SK-N-SH treated with all-trans-retinoic acid at 6 μM for 48 hours (cell line): ENCODE data around the gene CTLA4.

Source experiments
- OSR1 ChIP-seq: fragments of 250-450 bp; sonication (Bioruptor Pico); IDR thresholded peaks from 2 replicates; pipeline ENCODE4 v1.8.0; 2022; ENCODE audit warnings: moderate library complexity, mild to moderate bottlenecking, inconsistent platforms
- PPARA ChIP-seq: fragments of 250-450 bp; sonication (Bioruptor Pico); IDR thresholded peaks from 2 replicates; pipeline ENCODE4 v1.5.0; 2020; ENCODE audit warnings: mild to moderate bottlenecking, borderline replicate concordance
- SNAI2 ChIP-seq: fragments of 250-450 bp; sonication (Bioruptor Pico); IDR thresholded peaks from 2 replicates; pipeline ENCODE4 v1.5.0; 2020; ENCODE audit warnings: mild to moderate bottlenecking, moderate library complexity
- TOX ChIP-seq: fragments of 250-450 bp; sonication (Bioruptor Pico); IDR thresholded peaks from 2 replicates; pipeline ENCODE4 v1.8.0; 2021; ENCODE audit warnings: mild to moderate bottlenecking, moderate library complexity, borderline replicate concordance
- ZFP3 ChIP-seq: fragments of 250-450 bp; sonication (Bioruptor Pico); IDR thresholded peaks from 2 replicates; pipeline ENCODE4 v1.5.0; 2020; ENCODE audit warnings: mild to moderate bottlenecking, moderate library complexity
- ZFP30 ChIP-seq: fragments of 450-650 bp; formaldehyde crosslinking; IDR thresholded peaks from 2 replicates; pipeline ENCODE4 v1.5.0; 2022; ENCODE audit warnings: mild to moderate bottlenecking, moderate library complexity
- ZNF70 ChIP-seq: fragments of 450-650 bp; formaldehyde crosslinking; IDR thresholded peaks from 2 replicates; pipeline ENCODE4 v1.5.0; 2020; ENCODE audit warnings: mild to moderate bottlenecking, moderate library complexity
- TF ChIP-seq, protein P1 (sequence below): fragments of 250-450 bp; sonication (Bioruptor Pico); IDR thresholded peaks from 2 replicates; pipeline ENCODE4 v1.8.0; 2020; ENCODE audit warnings: mild to moderate bottlenecking, moderate library complexity, borderline replicate concordance
- TF ChIP-seq, protein P2 (sequence below): fragments of 250-450 bp; sonication (Bioruptor Pico); IDR thresholded peaks from 2 replicates; pipeline ENCODE4 v1.5.1; 2020; ENCODE audit warnings: low read depth, mild to moderate bottlenecking, moderate library complexity

DNA sequence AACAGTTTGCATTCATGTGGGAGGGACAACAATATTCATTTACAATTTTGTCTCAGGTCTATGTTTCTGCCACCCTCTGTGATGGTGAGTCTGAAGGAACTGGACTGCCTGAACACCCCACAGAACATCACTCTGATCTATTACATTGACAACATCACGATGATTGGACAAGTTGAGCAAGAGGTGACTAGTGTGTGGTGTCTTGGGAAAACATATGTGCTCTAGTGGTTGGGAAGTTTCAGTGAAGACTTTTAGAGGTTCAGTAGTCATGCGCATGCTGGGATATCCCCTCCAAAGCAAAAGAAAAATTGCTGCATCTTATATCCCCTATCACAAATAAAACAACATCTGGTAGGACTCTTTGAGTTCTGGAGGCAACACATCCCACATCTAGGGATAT is 18.6 kb upstream of the CTLA4 start:
- TF ChIP-seq ZFP30 (CRISPR knock-in tag) (no peak), ZFP3 (CRISPR knock-in tag) (no peak), ZNF70 (CRISPR knock-in tag) (no peak), SNAI2 (no peak), OSR1 (CRISPR knock-in tag) (no peak), PPARA (CRISPR knock-in tag) (no peak), TOX (no peak)
- TF ChIP-seq, protein P1, sequence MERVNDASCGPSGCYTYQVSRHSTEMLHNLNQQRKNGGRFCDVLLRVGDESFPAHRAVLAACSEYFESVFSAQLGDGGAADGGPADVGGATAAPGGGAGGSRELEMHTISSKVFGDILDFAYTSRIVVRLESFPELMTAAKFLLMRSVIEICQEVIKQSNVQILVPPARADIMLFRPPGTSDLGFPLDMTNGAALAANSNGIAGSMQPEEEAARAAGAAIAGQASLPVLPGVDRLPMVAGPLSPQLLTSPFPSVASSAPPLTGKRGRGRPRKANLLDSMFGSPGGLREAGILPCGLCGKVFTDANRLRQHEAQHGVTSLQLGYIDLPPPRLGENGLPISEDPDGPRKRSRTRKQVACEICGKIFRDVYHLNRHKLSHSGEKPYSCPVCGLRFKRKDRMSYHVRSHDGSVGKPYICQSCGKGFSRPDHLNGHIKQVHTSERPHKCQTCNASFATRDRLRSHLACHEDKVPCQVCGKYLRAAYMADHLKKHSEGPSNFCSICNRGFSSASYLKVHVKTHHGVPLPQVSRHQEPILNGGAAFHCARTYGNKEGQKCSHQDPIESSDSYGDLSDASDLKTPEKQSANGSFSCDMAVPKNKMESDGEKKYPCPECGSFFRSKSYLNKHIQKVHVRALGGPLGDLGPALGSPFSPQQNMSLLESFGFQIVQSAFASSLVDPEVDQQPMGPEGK, result no peak
- TF ChIP-seq, protein P2, sequence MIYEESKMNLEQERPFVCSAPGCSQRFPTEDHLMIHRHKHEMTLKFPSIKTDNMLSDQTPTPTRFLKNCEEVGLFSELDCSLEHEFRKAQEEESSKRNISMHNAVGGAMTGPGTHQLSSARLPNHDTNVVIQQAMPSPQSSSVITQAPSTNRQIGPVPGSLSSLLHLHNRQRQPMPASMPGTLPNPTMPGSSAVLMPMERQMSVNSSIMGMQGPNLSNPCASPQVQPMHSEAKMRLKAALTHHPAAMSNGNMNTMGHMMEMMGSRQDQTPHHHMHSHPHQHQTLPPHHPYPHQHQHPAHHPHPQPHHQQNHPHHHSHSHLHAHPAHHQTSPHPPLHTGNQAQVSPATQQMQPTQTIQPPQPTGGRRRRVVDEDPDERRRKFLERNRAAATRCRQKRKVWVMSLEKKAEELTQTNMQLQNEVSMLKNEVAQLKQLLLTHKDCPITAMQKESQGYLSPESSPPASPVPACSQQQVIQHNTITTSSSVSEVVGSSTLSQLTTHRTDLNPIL (CRISPR knock-in tag), result no peak
